Thoracic aorta (tissue), 2 donors: ENCODE data around the gene NUDT22. TPM values are rescaled to one million over a fixed set of nuclear protein-coding genes. Genes with fewer than 3 reads are reported as not detected.
A peak's percentile ranks its signal among the peaks of the same experiment; 100 is the strongest.

Source experiments
- ATAC-seq: fragments of 150-250 bp; one replicate; pipeline ENCODE4 v1.8.0; 2017; ENCODE audit warnings: low read depth; ENCODE audit not compliant: insufficient number of reproducible peaks, low FRiP score
- DNase-seq: peaks from one replicate; pipeline ENCODE4 v3.0.0-alpha.2; 2020; ENCODE audit warnings: low spot score
- H3K27ac ChIP-seq, 2 donors: fragments of 200-600 bp; sonication (generic); 1 replicate in 1 of 2; 2 replicates in 1 of 2; pipeline ENCODE4 v1.5.1; 2016; ENCODE audit warnings: mild to moderate bottlenecking in 2 of 2, moderate library complexity in 2 of 2
- H3K27me3 ChIP-seq: fragments of 200-600 bp; sonication (generic); replicated peaks from 2 replicates; pipeline ENCODE4 v1.6.0; 2016; ENCODE audit warnings: mild to moderate bottlenecking; ENCODE audit not compliant: insufficient read depth
- H3K36me3 ChIP-seq: fragments of 200-600 bp; sonication (generic); one replicate; pipeline ENCODE4 v1.5.1; 2016
- H3K4me1 ChIP-seq, 2 donors: fragments of 200-600 bp; sonication (generic); 1 replicate in 1 of 2; 2 replicates in 1 of 2; pipeline versions ENCODE4 v1.5.1 to v1.6.0; 2016; ENCODE audit warnings: low read depth in 2 of 2, mild to moderate bottlenecking in 1 of 2; ENCODE audit not compliant: control insufficient read depth in 1 of 2
- H3K4me3 ChIP-seq: fragments of 200-600 bp; sonication (generic); 2 replicates; pipeline ENCODE4 v1.5.1; 2016; ENCODE audit warnings: mild to moderate bottlenecking
- H3K9me3 ChIP-seq: fragments of 200-600 bp; sonication (generic); 2 replicates; pipeline ENCODE4 v1.5.1; 2016
- CTCF ChIP-seq: fragments of 200-600 bp; sonication (generic); IDR thresholded peaks from one replicate; pipeline ENCODE4 v1.5.1; 2019; ENCODE audit warnings: antibody characterized with exemption
- total RNA-seq, 2 donors: library from RNA; depleted of rRNA; stranded (reverse); fragments of >200 nt; gene quantifications; one replicate each; pipeline versions ENCODE4 v1.1.0 to v1.2.3, GENCODE V29; 2016

Gene NUDT22
- total RNA-seq, 2 donors from 2014 or later: 52.3 to 61.6 TPM

GRCh38 chr11:64240435-64241240 is 14.6 kb downstream of the NUDT22 start, which contains the start of gene FKBP2:
FKBP2 (plus strand) TSS chr11:64241095; CDS start chr11:64242388, 1,293 bp downstream.
- peaks cover 19 to 43% of the 10 kb centered on the region in 2 donors for H3K4me1 ChIP-seq

GRCh38 chr11:64241241-64241490 is 15.1 kb downstream of the NUDT22 start:
- Histone ChIP-seq H3K36me3 (peaks cover 19% of the 10 kb centered on the region), H3K4me1 (peaks cover 16 to 43% of the 10 kb centered on the region in 2 donors), H3K4me3 (peak overlapping the region; percentile 92), H3K27me3 (no peaks in the 10 kb centered on the region), H3K9me3 (no peaks in the 10 kb centered on the region), H3K27ac (peak overlapping the region; percentile 94 to 99)
- no peak for TF ChIP-seq CTCF
- DNase-seq (peak; percentile 95), ATAC-seq (peak; percentile 91)

More at GRCh38 chr11:64240435-64241240, 14.6 kb downstream of the NUDT22 start, which contains the start of gene FKBP2:
- peak; percentile 87 for DNase-seq
- Histone ChIP-seq H3K36me3 (peaks cover 19% of the 10 kb centered on the region), H3K27ac (peak within 1 kb of the TSS; percentile 94 to 99), H3K4me3 (peak within 1 kb of the TSS; percentile 92), H3K27me3 (no peaks in the 10 kb centered on the region), H3K9me3 (no peaks in the 10 kb centered on the region)
- peak; percentile 77 for ATAC-seq
- TF ChIP-seq CTCF: no peak

- H3K4me1 ChIP-seq: peaks cover 16 to 43% of the 10 kb centered on the region in 2 donors
- H3K27ac ChIP-seq: peak overlapping the region; percentile 94 to 99
- DNase-seq (no peak), ATAC-seq (no peak)
- H3K9me3 ChIP-seq: no peaks in the 10 kb centered on the region
- H3K4me3 ChIP-seq: peak overlapping the region; percentile 92
- TF ChIP-seq CTCF: peak; percentile 8
- H3K36me3 ChIP-seq: peaks cover 19% of the 10 kb centered on the region
- no peaks in the 10 kb centered on the region for H3K27me3 ChIP-seq
These were observed 15.7 kb downstream of the NUDT22 start for GRCh38 chr11:64241491-64242374.

GRCh38 chr11:64243236-64243854 is 17.3 kb downstream of the NUDT22 start:
- H3K27ac ChIP-seq: no peak overlapping the region
- peaks cover 16 to 49% of the 10 kb centered on the region in 2 donors for H3K4me1 ChIP-seq
- DNase-seq (no peak), ATAC-seq (no peak)
- H3K9me3 ChIP-seq: no peaks in the 10 kb centered on the region
- no peak for TF ChIP-seq CTCF
- peaks cover 9% of the 10 kb centered on the region for H3K36me3 ChIP-seq
- H3K27me3 ChIP-seq: no peaks in the 10 kb centered on the region
- H3K4me3 ChIP-seq: no peak overlapping the region

- Histone ChIP-seq H3K27me3 (no peaks in the 10 kb centered on the region), H3K27ac (peak overlapping the region in 1 of 2 donors; percentile 90), H3K9me3 (no peaks in the 10 kb centered on the region), H3K4me3 (no peak overlapping the region), H3K4me1 (peaks cover 16 to 49% of the 10 kb centered on the region in 2 donors), H3K36me3 (peaks cover 9% of the 10 kb centered on the region)
- DNase-seq (no peak), ATAC-seq (no peak)
- no peak for TF ChIP-seq CTCF
These were observed 18.0 kb downstream of the NUDT22 start for GRCh38 chr11:64244107-64244506.
